DOHH2 (cell line): ENCODE results near the gene CNTN5.

Experiments used
- H3F3A ChIP-seq: fragments of 200-600 bp; sonication (generic), shearing (Covaris generic); 2 replicates; pipeline ENCODE4 v1.6.0; 2016; ENCODE audit warnings: antibody characterized with exemption, mild to moderate bottlenecking; ENCODE audit not compliant: control insufficient read depth, insufficient read depth
- H3K27ac ChIP-seq: fragments of 200-600 bp; sonication (generic); 2 replicates; pipeline ENCODE4 v1.5.1; 2014; ENCODE audit warnings: low read depth, mild to moderate bottlenecking, low read length, moderate library complexity
- H3K27me3 ChIP-seq: fragments of 200-600 bp; sonication (generic); 2 replicates; pipeline ENCODE4 v1.6.1; 2014; ENCODE audit warnings: mild to moderate bottlenecking, low read length, mixed read lengths; ENCODE audit not compliant: control insufficient read depth
- H3K36me3 ChIP-seq: fragments of 200-600 bp; sonication (generic); 2 replicates; pipeline ENCODE4 v1.6.1; 2014; ENCODE audit warnings: mild to moderate bottlenecking, low read length, moderate library complexity, mixed read lengths; ENCODE audit not compliant: control insufficient read depth
- H3K4me1 ChIP-seq: fragments of 200-600 bp; sonication (generic); 2 replicates; pipeline ENCODE4 v1.6.1; 2014; ENCODE audit warnings: mild to moderate bottlenecking, low read length, mixed read lengths; ENCODE audit not compliant: control insufficient read depth
- H3K4me2 ChIP-seq: fragments of 200-600 bp; sonication (generic); 2 replicates; pipeline ENCODE4 v1.6.0; 2014; ENCODE audit warnings: mild to moderate bottlenecking, low read length, moderate library complexity
- H3K4me3 ChIP-seq: fragments of 200-600 bp; sonication (generic); 2 replicates; pipeline ENCODE4 v1.5.1; 2014; ENCODE audit warnings: mild to moderate bottlenecking, low read length, mixed read lengths
- H3K79me2 ChIP-seq: fragments of 200-600 bp; sonication (generic); 2 replicates; pipeline ENCODE4 v1.6.1; 2014; ENCODE audit warnings: mild to moderate bottlenecking, low read length, mixed read lengths; ENCODE audit not compliant: control insufficient read depth
- H3K9me2 ChIP-seq: fragments of 200-600 bp; sonication (generic); replicated peaks from 2 replicates; pipeline ENCODE4 v1.6.1; 2014; ENCODE audit warnings: mild to moderate bottlenecking, low read length, mixed read lengths; ENCODE audit not compliant: control insufficient read depth
- H3K9me3 ChIP-seq: fragments of 200-600 bp; sonication (generic); 2 replicates; pipeline ENCODE4 v1.6.1; 2014; ENCODE audit warnings: antibody characterized with exemption, low read length, mixed read lengths; ENCODE audit not compliant: control insufficient read depth, insufficient read depth
- H4K20me1 ChIP-seq: fragments of 200-600 bp; sonication (generic); 2 replicates; pipeline ENCODE4 v1.6.0; 2014; ENCODE audit warnings: low read depth, mild to moderate bottlenecking, antibody characterized with exemption, low read length, moderate library complexity; ENCODE audit not compliant: control insufficient read depth, insufficient read depth
- CTCF ChIP-seq: fragments of 200-600 bp; sonication (generic); IDR thresholded peaks from one replicate; pipeline ENCODE4 v1.5.1; 2014; ENCODE audit warnings: antibody characterized with exemption, mild to moderate bottlenecking, low read depth, low read length; ENCODE audit not compliant: poor library complexity, severe bottlenecking
- EZH2phosphoT487 ChIP-seq: fragments of 200-600 bp; sonication (generic); IDR thresholded peaks from 2 replicates; pipeline ENCODE4 v1.6.1; 2017; ENCODE audit warnings: borderline replicate concordance, mild to moderate bottlenecking, antibody characterized with exemption, low read length, moderate library complexity, mixed read lengths

Gene CNTN5

DNA sequence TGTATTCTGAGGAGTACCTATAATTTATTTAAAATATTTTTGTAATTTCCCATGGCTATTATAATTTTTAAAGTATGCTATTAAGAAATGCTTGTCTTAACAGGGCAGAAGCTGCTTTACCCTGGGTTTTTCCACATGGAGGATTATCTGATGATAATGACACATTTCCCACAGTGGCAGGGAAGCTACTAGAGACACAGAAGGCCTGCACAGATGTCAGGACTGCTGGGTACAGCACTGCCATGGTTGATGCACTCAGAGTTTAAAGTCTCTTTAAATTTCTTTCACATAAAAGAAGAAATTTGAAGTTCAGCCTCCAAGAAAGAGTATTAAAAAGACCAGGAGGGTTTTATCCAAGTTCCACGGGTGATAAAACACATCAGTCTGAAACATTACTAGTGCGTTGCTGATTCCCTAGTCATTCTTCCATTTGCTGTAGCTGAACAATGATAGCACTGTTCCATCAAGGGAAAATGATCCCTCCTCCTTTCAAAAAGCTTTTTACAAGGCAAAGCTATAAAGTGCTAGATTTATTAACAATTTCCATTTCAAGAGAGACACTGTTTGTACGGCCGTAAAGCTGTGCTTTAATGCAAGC lies 363.0 kb downstream of the CNTN5 start:
- Histone ChIP-seq H3K9me3 (no peaks in the 10 kb centered on the region), H3K4me3 (no peak overlapping the region), H3K79me2 (no peaks in the 10 kb centered on the region)

GRCh38 chr11:99391245-99391644 lies 370.5 kb downstream of the CNTN5 start:
- H3K27ac ChIP-seq = no peak overlapping the region
- no peaks in the 10 kb centered on the region for H4K20me1 ChIP-seq
- H3K4me3 ChIP-seq = no peak overlapping the region
- TF ChIP-seq CTCF (no peak), EZH2phosphoT487 (no peak)
- no peak overlapping the region for H3K4me2 ChIP-seq
- no peaks in the 10 kb centered on the region for H3K79me2 ChIP-seq
- H3K27me3 ChIP-seq = no peaks in the 10 kb centered on the region
- no peaks in the 10 kb centered on the region for H3F3A ChIP-seq
- H3K9me3 ChIP-seq = no peaks in the 10 kb centered on the region
- no peaks in the 10 kb centered on the region for H3K4me1 ChIP-seq
- H3K36me3 ChIP-seq = no peaks in the 10 kb centered on the region
- H3K9me2 ChIP-seq = no peaks in the 10 kb centered on the region

More for the DNA sequence above, 363.0 kb downstream of the CNTN5 start:
- Histone ChIP-seq H3K27me3 (no peaks in the 10 kb centered on the region), H3K4me2 (no peak overlapping the region), H3F3A (no peaks in the 10 kb centered on the region), H4K20me1 (no peaks in the 10 kb centered on the region), H3K4me1 (no peaks in the 10 kb centered on the region), H3K27ac (no peak overlapping the region), H3K9me2 (no peaks in the 10 kb centered on the region), H3K36me3 (no peaks in the 10 kb centered on the region)
- TF ChIP-seq EZH2phosphoT487 (no peak), CTCF (no peak)

GRCh38 chr11:99406345-99406744 lies 385.6 kb downstream of the CNTN5 start:
- Histone ChIP-seq H3F3A (no peaks in the 10 kb centered on the region), H3K9me3 (no peaks in the 10 kb centered on the region), H3K4me1 (no peaks in the 10 kb centered on the region), H3K9me2 (no peaks in the 10 kb centered on the region), H3K4me2 (no peak overlapping the region), H3K27ac (no peak overlapping the region), H3K36me3 (no peaks in the 10 kb centered on the region), H4K20me1 (no peaks in the 10 kb centered on the region), H3K4me3 (no peak overlapping the region), H3K27me3 (no peaks in the 10 kb centered on the region), H3K79me2 (no peaks in the 10 kb centered on the region)
- TF ChIP-seq CTCF = no peak
- no peak for TF ChIP-seq EZH2phosphoT487

- H3K27ac ChIP-seq = no peak overlapping the region
- no peak overlapping the region for H3K4me2 ChIP-seq
- no peaks in the 10 kb centered on the region for H3K36me3 ChIP-seq
- no peaks in the 10 kb centered on the region for H3K27me3 ChIP-seq
- H3F3A ChIP-seq = no peaks in the 10 kb centered on the region
- TF ChIP-seq EZH2phosphoT487 (no peak), CTCF (no peak)
- H3K4me3 ChIP-seq = no peak overlapping the region
- H3K79me2 ChIP-seq = no peaks in the 10 kb centered on the region
- no peaks in the 10 kb centered on the region for H4K20me1 ChIP-seq
- no peaks in the 10 kb centered on the region for H3K9me2 ChIP-seq
- H3K4me1 ChIP-seq = no peaks in the 10 kb centered on the region
- no peaks in the 10 kb centered on the region for H3K9me3 ChIP-seq
These were observed 389.9 kb downstream of the CNTN5 start for GRCh38 chr11:99410636-99411035.
